ENCODE results near the gene POU4F3.

DNA sequence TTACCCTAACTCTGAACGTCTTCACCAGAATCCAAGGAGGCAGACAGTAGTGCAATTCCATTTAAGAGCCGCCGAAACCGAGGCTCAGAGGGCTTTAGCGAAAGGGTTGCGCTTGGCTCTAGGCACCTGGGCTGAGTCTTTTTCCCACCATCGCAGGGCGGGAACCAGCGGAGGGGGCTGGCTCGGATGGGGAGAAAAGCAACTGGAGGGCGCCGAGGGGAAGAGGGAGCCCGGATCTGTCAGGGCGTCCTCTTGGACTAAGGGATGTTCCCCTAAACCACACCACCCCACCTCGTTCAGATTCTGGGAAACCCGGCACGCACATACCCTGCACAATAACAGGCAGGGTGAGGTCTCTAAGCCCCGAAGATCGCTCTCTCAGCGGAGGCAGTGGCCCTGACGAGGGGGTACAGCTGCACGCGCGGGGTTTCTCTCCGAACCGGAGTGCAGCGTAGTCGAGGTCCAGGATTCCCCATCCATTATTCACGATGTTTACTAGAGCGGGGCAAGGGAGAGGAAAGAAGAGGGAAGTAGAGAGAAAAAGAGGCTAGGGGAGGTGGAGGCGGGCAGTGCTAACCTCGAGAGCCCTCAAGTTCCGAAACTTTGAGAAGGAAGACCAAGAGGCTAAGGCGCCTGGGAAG is 1.3 kb upstream of the POU4F3 start:
- no peak for TF ChIP-seq POLR2AphosphoS5 (IDR thresholded peaks at IDR 0.05)
- TF ChIP-seq POLR2A (IDR thresholded peaks at IDR 0.05) = no peak
- TF ChIP-seq CTCF (IDR thresholded peaks at IDR 0.05 in 8 of 11, conservative IDR thresholded peaks at IDR 0.05 in 3 of 11) = no peak

All from spleen (tissue), 7 donors.